ENCODE measurements around the gene DLGAP1.

DNA sequence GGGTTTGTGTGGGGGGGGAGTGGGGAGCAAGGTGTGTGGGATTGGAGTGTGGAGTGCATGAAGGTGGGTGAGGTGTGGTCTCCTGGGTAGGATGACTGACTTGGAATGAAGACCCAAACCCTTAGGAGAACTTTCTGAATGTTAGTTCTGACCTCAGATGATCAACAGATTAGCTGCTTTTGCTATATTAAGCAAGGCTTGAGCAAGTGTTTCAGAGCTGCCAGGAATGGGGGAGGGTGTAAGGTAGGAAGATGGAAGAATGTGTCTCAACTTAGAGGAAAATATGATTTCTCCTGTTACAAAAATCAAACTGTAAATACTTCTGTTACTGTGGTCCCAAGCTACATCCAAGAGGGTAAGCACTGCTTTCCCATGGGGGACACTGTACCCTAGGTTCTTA lies 731.6 kb downstream of the DLGAP1 start:
- no peak for TF ChIP-seq EGR1 (IDR thresholded peaks at IDR 0.05)
- no peak for TF ChIP-seq YY1 (IDR thresholded peaks at IDR 0.05; ENCODE audit: low read depth)
- TF ChIP-seq, protein P1, sequence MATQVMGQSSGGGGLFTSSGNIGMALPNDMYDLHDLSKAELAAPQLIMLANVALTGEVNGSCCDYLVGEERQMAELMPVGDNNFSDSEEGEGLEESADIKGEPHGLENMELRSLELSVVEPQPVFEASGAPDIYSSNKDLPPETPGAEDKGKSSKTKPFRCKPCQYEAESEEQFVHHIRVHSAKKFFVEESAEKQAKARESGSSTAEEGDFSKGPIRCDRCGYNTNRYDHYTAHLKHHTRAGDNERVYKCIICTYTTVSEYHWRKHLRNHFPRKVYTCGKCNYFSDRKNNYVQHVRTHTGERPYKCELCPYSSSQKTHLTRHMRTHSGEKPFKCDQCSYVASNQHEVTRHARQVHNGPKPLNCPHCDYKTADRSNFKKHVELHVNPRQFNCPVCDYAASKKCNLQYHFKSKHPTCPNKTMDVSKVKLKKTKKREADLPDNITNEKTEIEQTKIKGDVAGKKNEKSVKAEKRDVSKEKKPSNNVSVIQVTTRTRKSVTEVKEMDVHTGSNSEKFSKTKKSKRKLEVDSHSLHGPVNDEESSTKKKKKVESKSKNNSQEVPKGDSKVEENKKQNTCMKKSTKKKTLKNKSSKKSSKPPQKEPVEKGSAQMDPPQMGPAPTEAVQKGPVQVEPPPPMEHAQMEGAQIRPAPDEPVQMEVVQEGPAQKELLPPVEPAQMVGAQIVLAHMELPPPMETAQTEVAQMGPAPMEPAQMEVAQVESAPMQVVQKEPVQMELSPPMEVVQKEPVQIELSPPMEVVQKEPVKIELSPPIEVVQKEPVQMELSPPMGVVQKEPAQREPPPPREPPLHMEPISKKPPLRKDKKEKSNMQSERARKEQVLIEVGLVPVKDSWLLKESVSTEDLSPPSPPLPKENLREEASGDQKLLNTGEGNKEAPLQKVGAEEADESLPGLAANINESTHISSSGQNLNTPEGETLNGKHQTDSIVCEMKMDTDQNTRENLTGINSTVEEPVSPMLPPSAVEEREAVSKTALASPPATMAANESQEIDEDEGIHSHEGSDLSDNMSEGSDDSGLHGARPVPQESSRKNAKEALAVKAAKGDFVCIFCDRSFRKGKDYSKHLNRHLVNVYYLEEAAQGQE (IDR thresholded peaks at IDR 0.05; ENCODE audit: low read depth) = no peak
- no peak for TF ChIP-seq ZBTB7A (IDR thresholded peaks at IDR 0.05; ENCODE audit: low read depth)
- TF ChIP-seq TAF1 (IDR thresholded peaks at IDR 0.05; ENCODE audit: low read depth) = no peak
- no peak for TF ChIP-seq CEBPB (IDR thresholded peaks at IDR 0.05)
- TF ChIP-seq EP300 (IDR thresholded peaks at IDR 0.05; ENCODE audit: borderline replicate concordance) = no peak

Data from Ishikawa (cell line).